WERI-Rb-1 (cell line): ENCODE data around the gene SH3BP5.
A peak's percentile ranks its signal among the peaks of the same experiment; 100 is the strongest.

Source experiments
- DNase-seq: peaks from one replicate; pipeline ENCODE4 v3.0.0-alpha.2; 2020
- H3K27ac ChIP-seq: fragments of 250-450 bp; sonication (Bioruptor Pico); 2 replicates; pipeline ENCODE4 v1.5.1; 2020; ENCODE audit warnings: mild to moderate bottlenecking, moderate library complexity
- H3K27me3 ChIP-seq: fragments of 250-450 bp; sonication (Bioruptor Pico); 2 replicates; pipeline ENCODE4 v1.5.1; 2021; ENCODE audit warnings: mild to moderate bottlenecking, low read depth, moderate library complexity; ENCODE audit not compliant: insufficient read depth, severe bottlenecking
- H3K36me3 ChIP-seq: fragments of 250-450 bp; sonication (Bioruptor Pico); 2 replicates; pipeline ENCODE4 v1.5.1; 2020; ENCODE audit warnings: mild to moderate bottlenecking, moderate library complexity
- H3K4me3 ChIP-seq: 2 replicates; pipeline ENCODE4 v1.5.1; 2011; ENCODE audit warnings: low read depth, mild to moderate bottlenecking, control low read depth, low read length
- H3K9me3 ChIP-seq: fragments of 250-450 bp; sonication (Bioruptor Pico); 2 replicates; pipeline ENCODE4 v1.5.1; 2021; ENCODE audit warnings: mild to moderate bottlenecking, moderate library complexity; ENCODE audit not compliant: severe bottlenecking
- TF ChIP-seq, protein P1 (sequence below): IDR thresholded peaks from 2 replicates; pipeline ENCODE4 v1.5.1; 2011; ENCODE audit warnings: low read depth, mild to moderate bottlenecking, control low read depth, inconsistent platforms, low read length

Gene SH3BP5

DNA sequence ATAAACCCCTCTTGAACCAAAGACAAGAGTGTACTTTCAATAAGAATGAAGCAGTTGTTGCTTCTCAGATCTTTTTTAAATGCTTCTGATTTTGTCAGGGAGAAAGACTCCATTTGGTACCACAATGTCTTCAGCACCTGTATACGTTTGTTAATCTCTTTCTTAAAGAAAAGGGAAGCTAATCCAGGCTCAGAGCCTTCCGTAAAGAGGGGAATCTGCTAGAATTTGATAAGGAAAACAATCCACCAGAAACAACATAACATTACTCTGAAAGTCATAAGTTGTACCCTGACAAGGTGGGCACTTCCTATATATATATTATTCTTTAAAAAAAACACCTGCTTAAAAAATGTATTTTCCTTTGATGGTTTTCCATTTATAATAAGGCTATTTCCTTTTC is 19.8 kb downstream of the SH3BP5 start:
- Histone ChIP-seq H3K27me3 (no peaks in the 10 kb centered on the region), H3K36me3 (peaks cover 18% of the 10 kb centered on the region), H3K27ac (peak overlapping the region; percentile 34), H3K4me3 (no peak overlapping the region), H3K9me3 (no peaks in the 10 kb centered on the region)
- DNase-seq: no peak
- TF ChIP-seq, protein P1, sequence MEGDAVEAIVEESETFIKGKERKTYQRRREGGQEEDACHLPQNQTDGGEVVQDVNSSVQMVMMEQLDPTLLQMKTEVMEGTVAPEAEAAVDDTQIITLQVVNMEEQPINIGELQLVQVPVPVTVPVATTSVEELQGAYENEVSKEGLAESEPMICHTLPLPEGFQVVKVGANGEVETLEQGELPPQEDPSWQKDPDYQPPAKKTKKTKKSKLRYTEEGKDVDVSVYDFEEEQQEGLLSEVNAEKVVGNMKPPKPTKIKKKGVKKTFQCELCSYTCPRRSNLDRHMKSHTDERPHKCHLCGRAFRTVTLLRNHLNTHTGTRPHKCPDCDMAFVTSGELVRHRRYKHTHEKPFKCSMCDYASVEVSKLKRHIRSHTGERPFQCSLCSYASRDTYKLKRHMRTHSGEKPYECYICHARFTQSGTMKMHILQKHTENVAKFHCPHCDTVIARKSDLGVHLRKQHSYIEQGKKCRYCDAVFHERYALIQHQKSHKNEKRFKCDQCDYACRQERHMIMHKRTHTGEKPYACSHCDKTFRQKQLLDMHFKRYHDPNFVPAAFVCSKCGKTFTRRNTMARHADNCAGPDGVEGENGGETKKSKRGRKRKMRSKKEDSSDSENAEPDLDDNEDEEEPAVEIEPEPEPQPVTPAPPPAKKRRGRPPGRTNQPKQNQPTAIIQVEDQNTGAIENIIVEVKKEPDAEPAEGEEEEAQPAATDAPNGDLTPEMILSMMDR: no peak

DNA sequence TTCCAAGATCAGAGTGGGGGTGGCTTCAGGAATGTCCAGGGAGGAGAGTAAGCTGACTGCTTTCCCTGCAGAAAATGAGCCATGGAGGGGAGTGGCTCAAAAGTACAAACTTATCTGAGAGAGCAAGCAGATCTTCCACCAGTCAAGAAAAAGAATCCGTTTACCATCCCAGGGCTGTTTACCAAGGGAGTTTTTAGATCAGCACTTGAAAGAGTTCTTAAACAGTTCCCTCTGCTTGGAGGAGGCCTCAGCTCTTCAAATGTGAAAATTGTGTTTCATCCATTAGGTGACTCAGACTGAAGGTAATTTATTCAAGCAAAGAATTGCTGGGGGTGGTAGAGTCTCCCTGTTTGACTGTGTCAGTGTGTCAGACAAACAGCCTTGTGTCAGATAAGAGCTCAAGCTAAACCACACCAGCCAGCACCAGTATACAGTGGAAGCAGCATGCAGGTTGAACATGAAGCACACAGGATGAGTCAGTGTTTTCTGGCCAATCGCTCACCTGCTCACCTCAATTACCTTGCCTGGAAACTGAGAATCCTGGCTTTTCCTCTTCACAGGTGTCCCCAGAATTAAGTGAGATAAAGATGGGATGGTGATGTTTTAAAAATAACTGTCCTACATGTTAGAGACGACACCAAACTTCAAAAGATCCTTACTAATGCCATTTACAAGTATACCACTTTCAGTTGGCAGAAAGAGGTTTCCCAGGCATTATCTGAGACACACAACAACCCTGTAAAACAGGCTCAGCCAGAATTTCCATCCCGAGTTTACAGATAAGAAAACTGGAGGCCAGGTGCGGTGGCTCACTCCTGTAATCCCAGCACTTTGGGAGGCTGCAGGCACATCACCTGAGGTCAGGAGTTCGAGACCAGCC is 21.7 kb downstream of the SH3BP5 start:
- Histone ChIP-seq H3K9me3 (no peaks in the 10 kb centered on the region), H3K4me3 (no peak overlapping the region), H3K36me3 (peaks cover 32% of the 10 kb centered on the region), H3K27ac (no peak overlapping the region), H3K27me3 (no peaks in the 10 kb centered on the region)
- TF ChIP-seq, protein P1: no peak
- DNase-seq: no peak

DNA sequence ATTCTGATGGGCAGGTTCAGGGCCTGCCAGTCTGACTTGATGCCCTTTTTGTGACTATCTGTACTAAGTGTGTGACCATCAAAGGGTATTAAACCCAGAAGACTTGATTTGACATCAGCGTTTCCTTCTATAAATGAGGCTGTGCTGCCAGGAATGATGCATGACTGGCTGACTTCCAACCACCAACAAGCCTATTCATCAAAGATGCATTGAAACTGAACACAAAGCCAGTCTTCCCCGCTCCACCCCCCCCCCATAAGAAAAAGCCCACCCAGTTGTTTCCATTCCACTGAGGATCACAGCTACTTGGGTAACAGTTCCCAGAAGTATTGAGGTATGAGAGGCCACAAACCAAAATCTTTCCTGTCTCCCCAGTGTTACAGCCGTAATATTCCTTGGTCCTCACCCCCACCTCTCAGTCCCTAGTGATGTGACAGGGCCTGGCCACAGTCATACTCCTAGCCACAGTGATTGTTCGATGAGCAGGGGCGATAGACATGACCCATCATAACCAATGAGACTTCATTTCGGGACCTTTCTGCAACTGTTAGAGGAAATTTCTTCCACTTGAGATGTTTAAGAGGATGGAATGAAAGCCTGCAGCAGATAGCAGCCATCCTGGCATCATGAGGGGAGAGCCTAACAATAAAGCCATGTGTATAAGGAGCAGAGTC is 22.6 kb downstream of the SH3BP5 start:
- Histone ChIP-seq H3K27ac (no peak overlapping the region), H3K9me3 (no peaks in the 10 kb centered on the region), H3K4me3 (no peak overlapping the region), H3K36me3 (peaks cover 37% of the 10 kb centered on the region), H3K27me3 (no peaks in the 10 kb centered on the region)
- TF ChIP-seq, protein P1: no peak
- DNase-seq: no peak

DNA sequence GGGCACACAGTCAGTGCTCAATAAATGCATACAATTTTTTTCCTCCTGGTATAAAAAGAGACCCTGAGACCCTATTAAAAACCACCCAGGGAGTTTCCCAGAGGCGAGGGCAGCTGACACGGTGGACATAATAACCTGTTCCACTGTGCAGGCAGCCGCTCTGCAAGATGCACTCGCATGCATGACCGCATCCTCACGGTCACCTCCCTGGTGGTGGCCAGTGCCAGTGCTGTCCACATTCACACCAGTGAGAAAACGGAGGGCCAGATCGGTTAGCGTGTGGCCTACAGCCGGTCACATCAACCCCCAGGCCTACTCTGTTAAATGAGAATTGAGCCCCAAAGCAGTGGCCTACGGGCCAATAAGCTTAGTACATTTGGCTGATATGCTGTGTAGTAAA is 24.8 kb downstream of the SH3BP5 start:
- no peak overlapping the region; the same call in 1 of the 2 replicates for H3K27ac ChIP-seq
- no peak overlapping the region for H3K4me3 ChIP-seq
- no peak for DNase-seq
- H3K9me3 ChIP-seq: no peaks in the 10 kb centered on the region
- H3K27me3 ChIP-seq: no peaks in the 10 kb centered on the region
- TF ChIP-seq, protein P1: no peak
- peaks cover 52% of the 10 kb centered on the region for H3K36me3 ChIP-seq

DNA sequence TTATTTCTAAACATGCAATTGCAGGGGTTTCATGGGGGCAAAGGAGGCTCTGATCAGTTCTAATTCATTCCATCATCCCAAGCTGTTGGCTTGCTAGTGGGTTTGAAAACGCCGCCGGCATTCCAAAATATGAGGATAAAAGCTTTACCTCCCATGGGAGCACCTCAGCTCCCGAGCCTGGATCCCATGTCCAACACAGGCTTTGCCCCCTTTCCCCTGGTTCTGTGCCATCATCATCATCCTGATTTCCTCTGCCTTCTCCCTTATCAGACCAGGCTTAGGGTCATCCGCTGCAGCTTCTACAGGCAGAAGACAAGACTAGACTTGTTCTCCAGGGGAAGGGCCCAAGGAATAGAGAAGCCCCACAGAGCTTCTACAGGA is 25.4 kb downstream of the SH3BP5 start:
- TF ChIP-seq, protein P1: no peak
- no peaks in the 10 kb centered on the region for H3K9me3 ChIP-seq
- no peaks in the 10 kb centered on the region for H3K27me3 ChIP-seq
- DNase-seq: no peak
- H3K4me3 ChIP-seq: no peak overlapping the region
- peaks cover 58% of the 10 kb centered on the region for H3K36me3 ChIP-seq
- H3K27ac ChIP-seq: peak overlapping the region; percentile 28
